GM12874 (cell line): ENCODE data around the gene GNL1.
A peak's percentile ranks its signal among the peaks of the same experiment; 100 is the strongest.

Source experiments
- CTCF ChIP-seq: IDR thresholded peaks from 2 replicates; pipeline ENCODE4 v1.5.1; 2011; ENCODE audit warnings: low read depth, mild to moderate bottlenecking, control low read depth, low read length, moderate library complexity; ENCODE audit not compliant: insufficient read depth

The GNL1 gene

GRCh38 chr6:30555816-30556065, 548 bp downstream of the GNL1 start:
- TF ChIP-seq CTCF = no peak

GRCh38 chr6:30554962-30555815, 1.1 kb downstream of the GNL1 start:
- no peak for TF ChIP-seq CTCF

- no peak for TF ChIP-seq CTCF
Measured at GRCh38 chr6:30554404-30554803, 1.9 kb downstream of the GNL1 start.

- TF ChIP-seq CTCF = no peak
Measured at GRCh38 chr6:30548375-30548774, 7.9 kb downstream of the GNL1 start.

GRCh38 chr6:30547454-30547853, 8.8 kb downstream of the GNL1 start:
- TF ChIP-seq CTCF = no peak

- peak; percentile 69 for TF ChIP-seq CTCF
Measured at GRCh38 chr6:30544666-30545272, 11.5 kb downstream of the GNL1 start.

GRCh38 chr6:30543821-30544220, 12.5 kb downstream of the GNL1 start:
- TF ChIP-seq CTCF = no peak
